A673 (cell line): ENCODE data around the gene AGAP1. TPM values are rescaled to one million over a fixed set of nuclear protein-coding genes. Genes with fewer than 3 reads are reported as not detected.

Experiments used
- BruUV-seq: library from RNA; stranded (reverse); fragments of 400-500 nt; replicated peaks from 2 replicates; lab custom pipeline; 2021; lab: Mats Ljungman, UMichigan
- CTCF ChIA-PET: fragments of 300-600 bp; sonication (Branson Sonifier 250); formaldehyde crosslinking; loops from one replicate; lab custom pipeline; 2022; ENCODE audit warnings: antibody characterized with exemption; lab: Charles Lee
- POLR2A ChIA-PET: fragments of 300-600 bp; sonication (Branson Sonifier 250); formaldehyde crosslinking; loops from one replicate; lab custom pipeline; 2022; ENCODE audit warnings: antibody characterized with exemption; ENCODE audit not compliant: low non-redundant PET; lab: Charles Lee
- DNase-seq: peaks from one replicate; pipeline ENCODE4 v3.0.0-alpha.2; 2015; ENCODE audit warnings: low spot score
- H3K27ac ChIP-seq: fragments of 200-600 bp; sonication (generic); 2 replicates; pipeline ENCODE4 v1.5.1; 2016; ENCODE audit warnings: mixed run types, low read depth, mild to moderate bottlenecking, mixed read lengths, antibody characterized with exemption, low read length; ENCODE audit not compliant: poor library complexity, severe bottlenecking
- H3K27me3 ChIP-seq: fragments of 200-600 bp; sonication (generic); replicated peaks from 2 replicates; pipeline ENCODE4 v1.6.1; 2017; ENCODE audit warnings: mixed run types, low read depth, mild to moderate bottlenecking, mixed read lengths, antibody characterized with exemption, low read length; ENCODE audit not compliant: insufficient read depth, poor library complexity
- H3K36me3 ChIP-seq: fragments of 200-600 bp; sonication (generic); 2 replicates; pipeline ENCODE4 v1.6.1; 2016; ENCODE audit warnings: mixed run types, mild to moderate bottlenecking, mixed read lengths, antibody characterized with exemption, low read length; ENCODE audit not compliant: insufficient read depth, poor library complexity, severe bottlenecking
- H3K4me1 ChIP-seq: fragments of 200-600 bp; sonication (generic); 2 replicates; pipeline ENCODE4 v1.6.1; 2017; ENCODE audit warnings: mixed run types, mild to moderate bottlenecking, mixed read lengths, antibody characterized with exemption, low read length; ENCODE audit not compliant: insufficient read depth, poor library complexity, severe bottlenecking
- H3K4me3 ChIP-seq: fragments of 200-600 bp; sonication (generic); 2 replicates; pipeline ENCODE4 v1.5.1; 2016; ENCODE audit warnings: low read depth, mixed run types, mild to moderate bottlenecking, mixed read lengths, low read length; ENCODE audit not compliant: poor library complexity, severe bottlenecking
- H3K9me3 ChIP-seq: fragments of 200-600 bp; sonication (generic); 2 replicates; pipeline ENCODE4 v1.6.1; 2016; ENCODE audit warnings: mixed run types, low read depth, mild to moderate bottlenecking, mixed read lengths, antibody characterized with exemption, low read length; ENCODE audit not compliant: poor library complexity, severe bottlenecking
- CTCF ChIP-seq: fragments of 300-800, 200-600 bp; sonication (generic); conservative IDR thresholded peaks from 2 replicates; pipeline ENCODE4 v1.5.1; 2017; ENCODE audit warnings: low read depth, mild to moderate bottlenecking, antibody characterized with exemption, low read length, moderate library complexity, mixed read lengths
- EZH2 ChIP-seq: fragments of 200-600 bp; sonication (generic); IDR thresholded peaks from 2 replicates; pipeline ENCODE4 v1.6.1; 2017; ENCODE audit warnings: borderline replicate concordance, low read depth, mild to moderate bottlenecking, mixed read lengths, antibody characterized with exemption, low read length; ENCODE audit not compliant: poor library complexity, severe bottlenecking
- intact Hi-C: fragments of 100-400 bp; cut with micrococcal nuclease; formaldehyde crosslinking; loops from one replicate; pipeline ENCODE4 v1.10.0; 2022; ENCODE audit not compliant: unreplicated experiment
- total RNA-seq: library from RNA; stranded (reverse); gene quantifications from 2 replicates; pipeline ENCODE4 v1.2.3, GENCODE V29; 2021

Gene AGAP1
- total RNA-seq, 1 experiment from 2014 or later, result 25.3 TPM

- no peak overlapping the region for H3K4me3 ChIP-seq
- no peaks in the 10 kb centered on the region for H3K9me3 ChIP-seq
- ChIA-PET CTCF (no interaction called here), POLR2A (no interaction called here)
- no peak overlapping the region for H3K27ac ChIP-seq
- H3K27me3 ChIP-seq, result no peaks in the 10 kb centered on the region
- no peaks in the 10 kb centered on the region for H3K36me3 ChIP-seq
- intact Hi-C loops, result no loop called here
- TF ChIP-seq EZH2 (no peak), CTCF (no peak)
- DNase-seq, result no peak
- BruUV-seq, result no TSS peak
- H3K4me1 ChIP-seq, result no peaks in the 10 kb centered on the region
Observed at GRCh38 chr2:235768606-235769005, 274.8 kb downstream of the AGAP1 start.

- ChIA-PET POLR2A (no interaction called here), CTCF (no interaction called here)
- TF ChIP-seq EZH2 (no peak), CTCF (no peak)
- intact Hi-C loops, result no loop called here
- Histone ChIP-seq H3K4me1 (no peaks in the 10 kb centered on the region), H3K27me3 (no peaks in the 10 kb centered on the region), H3K4me3 (no peak overlapping the region), H3K9me3 (no peaks in the 10 kb centered on the region), H3K36me3 (no peaks in the 10 kb centered on the region), H3K27ac (no peak overlapping the region)
- DNase-seq, result no peak
- no TSS peak for BruUV-seq
Observed at GRCh38 chr2:235769046-235769445, 275.2 kb downstream of the AGAP1 start.

- POLR2A ChIA-PET, result no interaction called here
Observed at GRCh38 chr2:235770909-235771820, 277.3 kb downstream of the AGAP1 start.

More at GRCh38 chr2:235770909-235771820, 277.3 kb downstream of the AGAP1 start:
- no peaks in the 10 kb centered on the region for H3K9me3 ChIP-seq
- H3K36me3 ChIP-seq, result no peaks in the 10 kb centered on the region
- BruUV-seq, result no TSS peak
- TF ChIP-seq CTCF (no peak), EZH2 (no peak)
- no peak for DNase-seq
- H3K27ac ChIP-seq, result no peak overlapping the region
- H3K4me3 ChIP-seq, result no peak overlapping the region
- CTCF ChIA-PET, result interaction anchor here (0.6 to 1.6 kb wide), 2 partner anchors 8 to 476 kb away, joined by 3 to 4 read pairs; no protein-coding TSS in a partner anchor
- no peaks in the 10 kb centered on the region for H3K27me3 ChIP-seq
- H3K4me1 ChIP-seq, result no peaks in the 10 kb centered on the region
- intact Hi-C loops, result no loop called here
